Natural killer cell (primary cell): ENCODE measurements around the gene SPINK4. TPM values are rescaled to one million over a fixed set of nuclear protein-coding genes. Genes with fewer than 3 reads are reported as not detected.

Experiments used
- ATAC-seq, 3 donors: fragments of 150-1000 bp in 2 of 3; fragments of 200-7000 bp in 1 of 3; cut with Tn5 transposase; 1 replicate in 1 of 3; 2 replicates in 2 of 3; pipeline ENCODE4 v1.10.0; 2021; ENCODE audit warnings: mild to moderate bottlenecking in 2 of 3, moderate library complexity in 2 of 3
- DNase-seq, 2 donors: peaks; one replicate each; pipeline versions ENCODE4 v3.0.0 to v3.0.0-alpha.2; 2013 to 2021; ENCODE audit warnings: mixed read lengths in 1 of 2
- H3K27ac ChIP-seq: one replicate; pipeline ENCODE4 v1.5.1; 2013; ENCODE audit warnings: mild to moderate bottlenecking, low read length
- H3K27me3 ChIP-seq: one replicate; pipeline ENCODE4 v1.6.1; 2013; ENCODE audit warnings: low read length; ENCODE audit not compliant: control insufficient read depth, insufficient read depth
- H3K36me3 ChIP-seq: one replicate; pipeline ENCODE4 v1.6.1; 2013; ENCODE audit warnings: low read length; ENCODE audit not compliant: control insufficient read depth, insufficient read depth
- H3K4me1 ChIP-seq: one replicate; pipeline ENCODE4 v1.6.1; 2013; ENCODE audit warnings: low read length; ENCODE audit not compliant: control insufficient read depth, insufficient read depth
- H3K4me3 ChIP-seq: one replicate; pipeline ENCODE4 v1.5.1; 2013; ENCODE audit warnings: low read length
- H3K9me3 ChIP-seq: one replicate; pipeline ENCODE4 v1.6.1; 2013; ENCODE audit warnings: low read length; ENCODE audit not compliant: control insufficient read depth, insufficient read depth
- H3K27ac Mint-ChIP-seq, 2 donors: one replicate each; pipeline ENCODE4 v1.8.0; 2022; ENCODE audit warnings: mild to moderate bottlenecking in 2 of 2, mixed read lengths in 2 of 2, moderate library complexity in 1 of 2
- H3K27me3 Mint-ChIP-seq, 2 donors: one replicate each; pipeline ENCODE4 v1.8.0; 2022; ENCODE audit warnings: low read depth in 2 of 2, mixed read lengths in 2 of 2
- H3K36me3 Mint-ChIP-seq: one replicate; pipeline ENCODE4 v1.8.0; 2022; ENCODE audit warnings: mixed read lengths
- H3K4me1 Mint-ChIP-seq, 2 donors: one replicate each; pipeline ENCODE4 v1.8.0; 2022; ENCODE audit warnings: mixed read lengths in 2 of 2
- H3K4me3 Mint-ChIP-seq: one replicate; pipeline ENCODE4 v1.8.0; 2022; ENCODE audit warnings: mild to moderate bottlenecking, moderate library complexity, mixed read lengths
- H3K9me3 Mint-ChIP-seq, 2 donors: one replicate each; pipeline ENCODE4 v1.8.0; 2022; ENCODE audit warnings: mixed read lengths in 2 of 2
- CTCF ChIP-seq: fragments of 200-600 bp; IDR thresholded peaks from one replicate; pipeline ENCODE4 v1.8.0; 2022; ENCODE audit warnings: antibody characterized with exemption
- WGBS: methylation state at CpG from one replicate; pipeline ENCODE4 v1.1.7; 2013; ENCODE audit warnings: missing lambda C conversion rate; ENCODE audit not compliant: insufficient coverage; 5-methylcytosine and 5-hydroxymethylcytosine counted together
- intact Hi-C: fragments of 100-400 bp; cut with micrococcal nuclease; formaldehyde crosslinking; loops from one replicate; pipeline ENCODE4 v1.14.2; 2022
- total RNA-seq, 4 donors: library from RNA; stranded (reverse); fragments of 120-200 nt in 1 of 4; gene quantifications; one replicate each; pipeline versions ENCODE4 v1.2.3 to v1.2.4, GENCODE V29; 2013 to 2022

The SPINK4 gene
- total RNA-seq, 3 donors from 2014 or later (not counting 1 experiment from before 2014, with no cell fraction given), result not detected

GRCh38 chr9:33197279-33198152 is 42.5 kb upstream of the SPINK4 start:
- intact Hi-C loops, result no loop called here
- 81% methylated on average over 5 of the region's 6 CpGs for WGBS
- H3K9me3 Mint-ChIP-seq, result no peaks in the 10 kb centered on the region

DNA sequence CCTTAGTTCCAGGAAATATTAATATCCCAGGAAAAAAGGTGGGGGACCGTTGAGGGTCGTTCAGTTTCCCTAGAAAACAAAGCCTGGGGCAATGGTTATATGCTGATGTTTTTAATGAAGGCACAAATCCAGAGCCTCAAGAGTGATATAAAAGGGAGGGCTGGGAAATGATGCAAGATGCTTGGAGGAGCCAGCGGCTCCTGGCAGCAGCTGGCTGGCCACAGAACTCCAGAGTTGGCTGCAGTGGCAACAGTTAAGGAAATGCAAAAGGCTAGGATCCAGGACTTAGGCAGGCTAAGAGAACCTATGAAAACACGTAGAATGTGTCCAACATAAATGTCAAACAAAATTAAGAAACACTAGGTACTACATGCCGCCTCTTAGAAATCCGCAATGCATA is 41.8 kb upstream of the SPINK4 start:
- Histone ChIP-seq H3K9me3 (no peaks in the 10 kb centered on the region), H3K27ac (no peak overlapping the region), H3K4me3 (no peak overlapping the region), H3K27me3 (no peaks in the 10 kb centered on the region), H3K36me3 (no peaks in the 10 kb centered on the region), H3K4me1 (peaks cover 13% of the 10 kb centered on the region)
- H3K36me3 Mint-ChIP-seq, result no peaks in the 10 kb centered on the region
- H3K27me3 Mint-ChIP-seq, result no peaks in the 10 kb centered on the region
- DNase-seq, result no peak
- no peak for ATAC-seq
- no peak overlapping the region for H3K4me3 Mint-ChIP-seq
- peaks cover 14 to 15% of the 10 kb centered on the region in 2 donors for H3K4me1 Mint-ChIP-seq
- intact Hi-C loops, result no loop called here
- H3K9me3 Mint-ChIP-seq, result no peaks in the 10 kb centered on the region
- H3K27ac Mint-ChIP-seq, result no peak overlapping the region
- no peak for TF ChIP-seq CTCF
- WGBS, result 88% methylated on average over 6 of the region's 6 CpGs

More at GRCh38 chr9:33197279-33198152, 42.5 kb upstream of the SPINK4 start:
- DNase-seq (no peak), ATAC-seq (no peak)
- Histone ChIP-seq H3K4me3 (no peak overlapping the region), H3K9me3 (no peaks in the 10 kb centered on the region), H3K4me1 (peaks cover 7% of the 10 kb centered on the region), H3K27ac (no peak overlapping the region), H3K27me3 (no peaks in the 10 kb centered on the region), H3K36me3 (no peaks in the 10 kb centered on the region)
- Mint-ChIP-seq H3K27ac (no peak overlapping the region), H3K4me3 (no peak overlapping the region), H3K36me3 (no peaks in the 10 kb centered on the region), H3K4me1 (peaks cover 8% of the 10 kb centered on the region in 2 donors), H3K27me3 (no peaks in the 10 kb centered on the region)
- no peak for TF ChIP-seq CTCF

- Mint-ChIP-seq H3K36me3 (no peaks in the 10 kb centered on the region), H3K4me3 (peak overlapping the region; percentile 45), H3K27ac (peak overlapping the region in 1 of 2 donors; percentile 87), H3K4me1 (peaks cover 16 to 23% of the 10 kb centered on the region in 2 donors), H3K9me3 (no peaks in the 10 kb centered on the region), H3K27me3 (no peaks in the 10 kb centered on the region)
- peaks cover 15% of the 10 kb centered on the region for H3K4me1 ChIP-seq
- DNase-seq (no peak), ATAC-seq (peak in 2 of 3 donors; percentile 8 to 25)
- H3K4me3 ChIP-seq, result no peak overlapping the region
- no peaks in the 10 kb centered on the region for H3K36me3 ChIP-seq
- 86% methylated on average over 1 of the region's 1 CpG for WGBS
- H3K27ac ChIP-seq, result peak overlapping the region; percentile 17
- H3K9me3 ChIP-seq, result no peaks in the 10 kb centered on the region
- TF ChIP-seq CTCF, result no peak
- intact Hi-C loops, result no loop called here
- no peaks in the 10 kb centered on the region for H3K27me3 ChIP-seq
Observed at GRCh38 chr9:33202018-33202417, 37.9 kb upstream of the SPINK4 start.
